ENCODE data around the gene LYPD5. TPM values are rescaled to one million over a fixed set of nuclear protein-coding genes. Genes with fewer than 3 reads are reported as not detected.

LYPD5 gene
- total RNA-seq, 1 experiment from 2014 or later: 0.46 TPM

GRCh38 chr19:43848821-43849220 is 46.6 kb upstream of the LYPD5 start (continued):
- no peak for TF ChIP-seq ZNF416 (CRISPR knock-in tag; IDR thresholded peaks at IDR 0.05)
- no peak for TF ChIP-seq JAZF1 (CRISPR knock-in tag; IDR thresholded peaks at IDR 0.05)
- TF ChIP-seq, protein P1, sequence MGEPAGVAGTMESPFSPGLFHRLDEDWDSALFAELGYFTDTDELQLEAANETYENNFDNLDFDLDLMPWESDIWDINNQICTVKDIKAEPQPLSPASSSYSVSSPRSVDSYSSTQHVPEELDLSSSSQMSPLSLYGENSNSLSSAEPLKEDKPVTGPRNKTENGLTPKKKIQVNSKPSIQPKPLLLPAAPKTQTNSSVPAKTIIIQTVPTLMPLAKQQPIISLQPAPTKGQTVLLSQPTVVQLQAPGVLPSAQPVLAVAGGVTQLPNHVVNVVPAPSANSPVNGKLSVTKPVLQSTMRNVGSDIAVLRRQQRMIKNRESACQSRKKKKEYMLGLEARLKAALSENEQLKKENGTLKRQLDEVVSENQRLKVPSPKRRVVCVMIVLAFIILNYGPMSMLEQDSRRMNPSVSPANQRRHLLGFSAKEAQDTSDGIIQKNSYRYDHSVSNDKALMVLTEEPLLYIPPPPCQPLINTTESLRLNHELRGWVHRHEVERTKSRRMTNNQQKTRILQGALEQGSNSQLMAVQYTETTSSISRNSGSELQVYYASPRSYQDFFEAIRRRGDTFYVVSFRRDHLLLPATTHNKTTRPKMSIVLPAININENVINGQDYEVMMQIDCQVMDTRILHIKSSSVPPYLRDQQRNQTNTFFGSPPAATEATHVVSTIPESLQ (CRISPR knock-in tag; IDR thresholded peaks at IDR 0.05): no peak
- TF ChIP-seq NFE2L1 (CRISPR knock-in tag; IDR thresholded peaks at IDR 0.05): no peak
- TF ChIP-seq, protein P2, sequence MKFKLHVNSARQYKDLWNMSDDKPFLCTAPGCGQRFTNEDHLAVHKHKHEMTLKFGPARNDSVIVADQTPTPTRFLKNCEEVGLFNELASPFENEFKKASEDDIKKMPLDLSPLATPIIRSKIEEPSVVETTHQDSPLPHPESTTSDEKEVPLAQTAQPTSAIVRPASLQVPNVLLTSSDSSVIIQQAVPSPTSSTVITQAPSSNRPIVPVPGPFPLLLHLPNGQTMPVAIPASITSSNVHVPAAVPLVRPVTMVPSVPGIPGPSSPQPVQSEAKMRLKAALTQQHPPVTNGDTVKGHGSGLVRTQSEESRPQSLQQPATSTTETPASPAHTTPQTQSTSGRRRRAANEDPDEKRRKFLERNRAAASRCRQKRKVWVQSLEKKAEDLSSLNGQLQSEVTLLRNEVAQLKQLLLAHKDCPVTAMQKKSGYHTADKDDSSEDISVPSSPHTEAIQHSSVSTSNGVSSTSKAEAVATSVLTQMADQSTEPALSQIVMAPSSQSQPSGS (CRISPR knock-in tag; IDR thresholded peaks at IDR 0.05; ENCODE audit: borderline replicate concordance, low read depth): no peak
- no peak for TF ChIP-seq MYBL2 (CRISPR knock-in tag; IDR thresholded peaks at IDR 0.05)
- no peak for TF ChIP-seq ZNF121 (CRISPR knock-in tag; IDR thresholded peaks at IDR 0.05)
- TF ChIP-seq, protein P3, sequence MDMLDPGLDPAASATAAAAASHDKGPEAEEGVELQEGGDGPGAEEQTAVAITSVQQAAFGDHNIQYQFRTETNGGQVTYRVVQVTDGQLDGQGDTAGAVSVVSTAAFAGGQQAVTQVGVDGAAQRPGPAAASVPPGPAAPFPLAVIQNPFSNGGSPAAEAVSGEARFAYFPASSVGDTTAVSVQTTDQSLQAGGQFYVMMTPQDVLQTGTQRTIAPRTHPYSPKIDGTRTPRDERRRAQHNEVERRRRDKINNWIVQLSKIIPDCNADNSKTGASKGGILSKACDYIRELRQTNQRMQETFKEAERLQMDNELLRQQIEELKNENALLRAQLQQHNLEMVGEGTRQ (CRISPR knock-in tag; IDR thresholded peaks at IDR 0.05): no peak
- no peak for TF ChIP-seq ZNF423 (CRISPR knock-in tag; IDR thresholded peaks at IDR 0.05)
- TF ChIP-seq ELF4 (CRISPR knock-in tag; IDR thresholded peaks at IDR 0.05; ENCODE audit: low read depth): no peak
- TF ChIP-seq GABPB1 (CRISPR knock-in tag; IDR thresholded peaks at IDR 0.05): no peak
- TF ChIP-seq NFYB (CRISPR knock-in tag; conservative IDR thresholded peaks at IDR 0.05; ENCODE audit: low read depth): no peak
- no peak for TF ChIP-seq ZNF138 (CRISPR knock-in tag; conservative IDR thresholded peaks at IDR 0.05)

DNA sequence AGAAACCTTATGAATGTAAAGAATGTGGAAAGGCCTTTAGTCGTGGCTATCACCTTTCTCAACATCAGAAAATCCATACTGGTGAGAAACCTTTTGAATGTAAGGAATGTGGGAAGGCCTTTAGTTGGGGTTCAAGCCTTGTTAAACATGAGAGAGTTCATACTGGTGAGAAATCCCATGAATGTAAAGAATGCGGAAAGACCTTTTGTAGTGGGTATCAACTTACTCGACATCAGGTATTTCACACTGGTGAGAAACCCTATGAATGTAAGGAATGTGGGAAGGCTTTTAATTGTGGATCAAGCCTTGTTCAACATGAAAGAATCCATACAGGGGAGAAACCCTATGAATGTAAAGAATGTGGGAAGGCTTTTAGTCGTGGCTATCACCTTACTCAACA is 45.6 kb upstream of the LYPD5 start:
- Mint-ChIP-seq H3K9me3 (peaks cover 82% of the 10 kb centered on the region), H3K4me1 (no peaks in the 10 kb centered on the region), H3K36me3 (peaks cover 86% of the 10 kb centered on the region), H3K27ac (no peak overlapping the region), H3K27me3 (ENCODE audit: low read depth) (peaks cover 9% of the 10 kb centered on the region), H3K4me3 (no peak overlapping the region)
- DNase-seq (ENCODE audit: low spot score) (no peak), ATAC-seq (peak; percentile 36; the same call in 1 of the 2 replicates)
- ChIA-PET POLR2A (no interaction called here), CTCF (no interaction called here)
- TF ChIP-seq ZNF121 (CRISPR knock-in tag; IDR thresholded peaks at IDR 0.05) (no peak), GTF2I (CRISPR knock-in tag; conservative IDR thresholded peaks at IDR 0.05) (no peak), TEAD4 (CRISPR knock-in tag; IDR thresholded peaks at IDR 0.05) (no peak), SMAD3 (CRISPR knock-in tag; IDR thresholded peaks at IDR 0.05; ENCODE audit: borderline replicate concordance) (no peak), STAT6 (CRISPR knock-in tag; conservative IDR thresholded peaks at IDR 0.05; ENCODE audit: low read depth) (no peak), ETV6 (CRISPR knock-in tag; IDR thresholded peaks at IDR 0.05) (no peak), GRHL2 (CRISPR knock-in tag; IDR thresholded peaks at IDR 0.05; ENCODE audit: insufficient replicate concordance, severe bottlenecking) (no peak), TCF7 (CRISPR knock-in tag; IDR thresholded peaks at IDR 0.05; ENCODE audit: low read depth) (no peak), ZNF219 (CRISPR knock-in tag; IDR thresholded peaks at IDR 0.05; ENCODE audit: borderline replicate concordance) (no peak), NR1H2 (CRISPR knock-in tag; IDR thresholded peaks at IDR 0.05) (no peak), FOXP1 (CRISPR knock-in tag; IDR thresholded peaks at IDR 0.05; ENCODE audit: borderline replicate concordance) (no peak), ZNF263 (CRISPR knock-in tag; IDR thresholded peaks at IDR 0.05; ENCODE audit: low read depth) (no peak), ZSCAN18 (CRISPR knock-in tag; IDR thresholded peaks at IDR 0.05) (no peak)
- TF ChIP-seq, protein P4, sequence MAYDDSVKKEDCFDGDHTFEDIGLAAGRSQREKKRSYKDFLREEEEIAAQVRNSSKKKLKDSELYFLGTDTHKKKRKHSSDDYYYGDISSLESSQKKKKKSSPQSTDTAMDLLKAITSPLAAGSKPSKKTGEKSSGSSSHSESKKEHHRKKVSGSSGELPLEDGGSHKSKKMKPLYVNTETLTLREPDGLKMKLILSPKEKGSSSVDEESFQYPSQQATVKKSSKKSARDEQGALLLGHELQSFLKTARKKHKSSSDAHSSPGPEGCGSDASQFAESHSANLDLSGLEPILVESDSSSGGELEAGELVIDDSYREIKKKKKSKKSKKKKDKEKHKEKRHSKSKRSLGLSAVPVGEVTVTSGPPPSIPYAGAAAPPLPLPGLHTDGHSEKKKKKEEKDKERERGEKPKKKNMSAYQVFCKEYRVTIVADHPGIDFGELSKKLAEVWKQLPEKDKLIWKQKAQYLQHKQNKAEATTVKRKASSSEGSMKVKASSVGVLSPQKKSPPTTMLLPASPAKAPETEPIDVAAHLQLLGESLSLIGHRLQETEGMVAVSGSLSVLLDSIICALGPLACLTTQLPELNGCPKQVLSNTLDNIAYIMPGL (CRISPR knock-in tag; IDR thresholded peaks at IDR 0.05): no peak

Measured in WTC11 (cell line).